HG03354 (cell line): ENCODE data around the gene RNF227.
"Not testable (repeated sequence)": the region's sequence is repeated elsewhere in the genome, so short reads cannot be mapped to it uniquely, and the experiment has no call there.

Source experiments
- ATAC-seq: cut with Tn5 transposase; IDR thresholded peaks from one replicate; pipeline ENCODE4 v1.9.1; 2021; ENCODE audit warnings: mild to moderate bottlenecking; ENCODE audit not compliant: unreplicated experiment, poor library complexity, severe bottlenecking

Gene RNF227

GRCh38 chr17:7875804-7876370 is 40.2 kb downstream of the RNF227 start:
- no peak for ATAC-seq

GRCh38 chr17:7873051-7873450 is 43.0 kb downstream of the RNF227 start:
- ATAC-seq, result no peak

GRCh38 chr17:7867881-7868329 is 48.2 kb downstream of the RNF227 start:
- ATAC-seq, result no peak

GRCh38 chr17:7864995-7865650 is 51.0 kb downstream of the RNF227 start:
- no peak for ATAC-seq

GRCh38 chr17:7864384-7864783 is 51.7 kb downstream of the RNF227 start:
- not testable (repeated sequence) for ATAC-seq
